ENCODE measurements around the gene RPS6KA2. TPM values are rescaled to one million over a fixed set of nuclear protein-coding genes. Genes with fewer than 3 reads are reported as not detected.
"Not testable (repeated sequence)": the region's sequence is repeated elsewhere in the genome, so short reads cannot be mapped to it uniquely, and the experiment has no call there.

RPS6KA2 gene
- total RNA-seq, 2 experiments from 2014 or later = 3.8 to 4.2 TPM

DNA sequence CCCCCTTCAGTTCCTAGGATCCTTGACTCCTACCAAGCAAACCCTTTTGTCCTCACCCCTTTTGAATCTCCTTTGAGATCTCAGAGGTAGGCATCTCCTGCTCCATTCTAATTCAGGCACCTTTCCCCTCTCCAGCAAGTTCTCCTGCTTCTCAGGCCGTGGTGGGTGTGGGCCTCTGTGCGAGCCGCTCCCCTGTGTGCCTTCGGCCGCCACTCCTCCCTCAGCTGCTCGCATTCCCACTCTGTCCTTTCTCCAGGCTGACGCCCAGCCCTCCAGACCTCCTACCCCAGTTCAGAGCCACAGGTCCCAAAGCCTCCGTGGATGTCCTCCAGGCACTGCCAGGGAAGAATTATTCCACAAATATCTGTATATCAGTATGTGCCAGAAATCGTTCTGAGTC is 19.7 kb upstream of the RPS6KA2 start:
- H3K36me3 Mint-ChIP-seq = peaks cover 3% of the 10 kb centered on the region
- no peak for DNase-seq
- H3K4me3 Mint-ChIP-seq = no peak overlapping the region
- H3K27me3 Mint-ChIP-seq = peaks cover 5% of the 10 kb centered on the region
- H3K9me3 Mint-ChIP-seq = peaks cover 9% of the 10 kb centered on the region
- no peaks in the 10 kb centered on the region for H3K4me1 Mint-ChIP-seq
- no peak overlapping the region for H3K27ac Mint-ChIP-seq

- DNase-seq = no peak
- H3K9me3 Mint-ChIP-seq = peaks cover 9% of the 10 kb centered on the region
- H3K27ac Mint-ChIP-seq = no peak overlapping the region
- H3K4me1 Mint-ChIP-seq = no peaks in the 10 kb centered on the region
- no peak overlapping the region for H3K4me3 Mint-ChIP-seq
- H3K36me3 Mint-ChIP-seq = peaks cover 3% of the 10 kb centered on the region
- H3K27me3 Mint-ChIP-seq = peaks cover 8% of the 10 kb centered on the region
Measured at GRCh38 chr6:166645896-166646295, 18.8 kb upstream of the RPS6KA2 start.

GRCh38 chr6:166644681-166645080 is 17.6 kb upstream of the RPS6KA2 start:
- DNase-seq = no peak
- H3K27me3 Mint-ChIP-seq = peaks cover 21% of the 10 kb centered on the region
- peaks cover 9% of the 10 kb centered on the region for H3K9me3 Mint-ChIP-seq
- peaks cover 3% of the 10 kb centered on the region for H3K36me3 Mint-ChIP-seq
- no peak overlapping the region for H3K4me3 Mint-ChIP-seq
- no peak overlapping the region for H3K27ac Mint-ChIP-seq
- H3K4me1 Mint-ChIP-seq = peaks cover 8% of the 10 kb centered on the region

- peaks cover 3% of the 10 kb centered on the region for H3K36me3 Mint-ChIP-seq
- H3K27me3 Mint-ChIP-seq = peaks cover 27% of the 10 kb centered on the region
- no peak for DNase-seq
- H3K4me3 Mint-ChIP-seq = no peak overlapping the region
- peaks cover 9% of the 10 kb centered on the region for H3K9me3 Mint-ChIP-seq
- no peak overlapping the region for H3K27ac Mint-ChIP-seq
- H3K4me1 Mint-ChIP-seq = peaks cover 11% of the 10 kb centered on the region
Measured at GRCh38 chr6:166643891-166644590, 17.0 kb upstream of the RPS6KA2 start.

DNA sequence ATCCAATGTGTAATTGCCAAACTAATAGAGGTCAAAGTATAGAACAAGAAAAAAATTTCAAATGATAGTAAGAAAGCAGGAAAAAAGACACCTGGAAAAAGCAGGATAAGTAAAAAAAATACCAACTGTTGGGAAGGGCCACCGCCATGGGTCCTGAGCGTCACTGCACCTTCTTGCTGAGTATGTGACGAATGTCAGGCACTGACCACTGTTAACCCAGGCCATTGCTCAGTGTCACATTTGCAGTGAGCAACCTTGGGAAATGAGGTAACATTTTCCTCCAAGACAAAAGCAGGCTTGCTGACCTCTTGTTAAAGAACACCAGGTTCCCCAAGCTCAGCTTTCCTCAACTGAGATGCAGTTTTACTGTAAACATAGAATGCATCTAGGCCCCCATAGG is 15.6 kb upstream of the RPS6KA2 start:
- Mint-ChIP-seq H3K27me3 (peaks cover 32% of the 10 kb centered on the region), H3K4me3 (no peak overlapping the region)

DNA sequence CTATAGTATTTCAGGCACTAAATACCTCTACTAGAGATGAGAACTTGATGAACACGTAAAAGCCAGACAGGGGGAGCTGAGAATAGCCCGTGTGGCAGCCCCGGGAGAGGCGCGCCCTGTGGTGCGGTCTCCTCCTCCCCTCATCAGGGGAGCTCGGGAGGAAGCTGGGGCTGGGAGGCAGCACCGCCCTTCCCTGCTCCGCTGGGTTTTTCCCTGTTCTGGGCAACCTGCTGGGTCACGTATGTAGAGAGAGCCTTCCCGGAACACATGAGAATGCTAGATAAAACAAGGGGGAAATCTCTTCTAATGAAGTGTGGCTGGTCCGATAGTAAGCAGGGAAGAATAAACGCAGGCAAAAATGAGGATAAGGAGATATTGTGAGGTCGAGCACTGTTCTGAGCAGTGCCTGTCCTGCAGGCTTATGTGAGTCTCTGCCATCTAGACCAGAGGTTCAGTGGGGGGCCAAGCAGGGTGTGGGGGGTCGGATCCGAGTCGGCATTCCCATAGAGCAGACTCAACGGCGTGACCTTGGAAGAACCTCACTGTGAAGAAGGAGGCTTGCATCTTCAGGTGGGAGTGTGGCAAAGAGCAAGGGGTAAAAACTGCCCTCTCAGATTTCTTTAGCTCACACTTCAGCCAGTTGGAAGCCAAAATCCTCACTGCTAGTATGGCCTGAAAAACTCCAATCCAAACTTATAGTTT is 13.4 kb upstream of the RPS6KA2 start:
- peaks cover 9% of the 10 kb centered on the region for H3K9me3 Mint-ChIP-seq
- H3K27me3 Mint-ChIP-seq = peaks cover 51% of the 10 kb centered on the region

More for the DNA sequence above, 15.6 kb upstream of the RPS6KA2 start:
- Mint-ChIP-seq H3K36me3 (peaks cover 3% of the 10 kb centered on the region), H3K4me1 (peaks cover 11% of the 10 kb centered on the region), H3K9me3 (peaks cover 9% of the 10 kb centered on the region), H3K27ac (no peak overlapping the region)
- no peak for DNase-seq

DNA sequence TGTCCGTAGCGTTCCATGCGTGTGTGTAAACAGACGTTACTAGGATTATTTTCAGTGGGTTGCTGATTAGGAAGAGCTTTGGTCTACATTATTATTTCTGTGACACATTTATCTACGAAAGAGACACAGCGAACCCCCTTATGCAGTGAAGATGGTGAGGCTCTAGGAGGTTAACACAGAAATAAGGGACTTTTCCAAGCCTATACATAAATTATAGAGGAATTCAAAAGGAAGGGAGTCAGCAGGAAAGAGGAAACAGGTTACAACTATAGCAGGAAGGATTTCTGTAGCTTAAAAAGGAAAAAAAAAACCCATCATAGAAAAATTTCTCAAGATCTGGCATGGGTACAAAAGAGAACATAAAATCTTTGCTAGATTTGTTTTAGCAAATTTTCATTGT is 12.9 kb upstream of the RPS6KA2 start:
- H3K4me3 Mint-ChIP-seq = no peak overlapping the region
- H3K9me3 Mint-ChIP-seq = peaks cover 9% of the 10 kb centered on the region
- H3K27me3 Mint-ChIP-seq = peaks cover 56% of the 10 kb centered on the region

More for the DNA sequence above, 13.4 kb upstream of the RPS6KA2 start:
- Mint-ChIP-seq H3K36me3 (peaks cover 3% of the 10 kb centered on the region), H3K27ac (no peak overlapping the region), H3K4me1 (peaks cover 11% of the 10 kb centered on the region), H3K4me3 (no peak overlapping the region)
- no peak for DNase-seq

GRCh38 chr6:166638573-166638964 is 11.5 kb upstream of the RPS6KA2 start:
- Mint-ChIP-seq H3K36me3 (no peaks in the 10 kb centered on the region), H3K27ac (no peak overlapping the region), H3K27me3 (peaks cover 59% of the 10 kb centered on the region), H3K9me3 (peaks cover 4% of the 10 kb centered on the region), H3K4me1 (peaks cover 11% of the 10 kb centered on the region), H3K4me3 (no peak overlapping the region)
- DNase-seq = no peak

More for the DNA sequence above, 12.9 kb upstream of the RPS6KA2 start:
- H3K36me3 Mint-ChIP-seq = peaks cover 3% of the 10 kb centered on the region
- no peak overlapping the region for H3K27ac Mint-ChIP-seq
- peaks cover 11% of the 10 kb centered on the region for H3K4me1 Mint-ChIP-seq
- no peak for DNase-seq

DNA sequence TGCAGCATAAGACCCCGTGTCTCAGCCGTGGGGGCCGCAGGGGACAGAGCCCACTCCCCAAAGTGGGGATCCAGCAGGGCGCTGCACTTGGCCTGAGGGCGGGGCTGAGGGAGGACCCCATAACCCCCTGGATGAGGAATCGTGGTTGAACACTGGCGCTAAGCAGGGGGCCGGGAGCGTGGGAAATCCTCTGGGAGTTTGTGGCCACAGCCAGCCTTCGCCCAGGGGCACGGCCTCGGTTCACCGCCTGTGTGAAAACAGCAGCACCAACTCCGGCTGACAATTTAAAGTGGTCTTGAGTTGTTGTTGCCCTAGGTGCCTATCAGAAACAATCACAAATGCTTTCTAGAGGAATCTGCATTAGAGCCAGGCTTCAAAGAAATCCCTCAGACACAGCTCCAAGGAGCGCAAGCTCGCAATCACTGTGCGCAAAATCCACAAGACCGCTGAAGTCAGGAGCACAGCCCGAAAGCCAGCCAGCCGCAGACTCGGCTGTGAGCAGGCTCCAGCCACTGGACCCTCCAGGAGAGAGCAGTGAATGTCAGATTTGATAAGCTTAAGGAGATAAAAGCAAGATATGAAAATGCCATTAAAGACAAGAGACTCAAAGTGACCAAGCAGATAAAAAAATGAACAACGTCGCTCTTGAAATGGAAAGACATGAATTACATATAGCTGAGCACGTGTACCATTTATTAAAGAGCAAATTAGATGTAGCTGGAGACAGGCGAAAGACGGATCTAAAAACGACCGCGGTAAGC is 10.9 kb upstream of the RPS6KA2 start:
- H3K27me3 Mint-ChIP-seq = peaks cover 60% of the 10 kb centered on the region
- peaks cover 2% of the 10 kb centered on the region for H3K9me3 Mint-ChIP-seq
- peaks cover 11% of the 10 kb centered on the region for H3K4me1 Mint-ChIP-seq
- DNase-seq = no peak
- H3K36me3 Mint-ChIP-seq = no peaks in the 10 kb centered on the region
- no peak overlapping the region for H3K4me3 Mint-ChIP-seq
- no peak overlapping the region for H3K27ac Mint-ChIP-seq

- Mint-ChIP-seq H3K4me1 (peaks cover 11% of the 10 kb centered on the region), H3K4me3 (no peak overlapping the region), H3K27me3 (peaks cover 62% of the 10 kb centered on the region), H3K36me3 (no peaks in the 10 kb centered on the region), H3K27ac (no peak overlapping the region), H3K9me3 (no peaks in the 10 kb centered on the region)
- DNase-seq = no peak
Measured at GRCh38 chr6:166636934-166637333, 9.9 kb upstream of the RPS6KA2 start.

GRCh38 chr6:166636191-166636933 is 9.3 kb upstream of the RPS6KA2 start:
- Mint-ChIP-seq H3K27ac (no peak overlapping the region), H3K4me3 (no peak overlapping the region), H3K9me3 (no peaks in the 10 kb centered on the region), H3K27me3 (peaks cover 58% of the 10 kb centered on the region), H3K36me3 (no peaks in the 10 kb centered on the region), H3K4me1 (peaks cover 11% of the 10 kb centered on the region)
- no peak for DNase-seq

DNA sequence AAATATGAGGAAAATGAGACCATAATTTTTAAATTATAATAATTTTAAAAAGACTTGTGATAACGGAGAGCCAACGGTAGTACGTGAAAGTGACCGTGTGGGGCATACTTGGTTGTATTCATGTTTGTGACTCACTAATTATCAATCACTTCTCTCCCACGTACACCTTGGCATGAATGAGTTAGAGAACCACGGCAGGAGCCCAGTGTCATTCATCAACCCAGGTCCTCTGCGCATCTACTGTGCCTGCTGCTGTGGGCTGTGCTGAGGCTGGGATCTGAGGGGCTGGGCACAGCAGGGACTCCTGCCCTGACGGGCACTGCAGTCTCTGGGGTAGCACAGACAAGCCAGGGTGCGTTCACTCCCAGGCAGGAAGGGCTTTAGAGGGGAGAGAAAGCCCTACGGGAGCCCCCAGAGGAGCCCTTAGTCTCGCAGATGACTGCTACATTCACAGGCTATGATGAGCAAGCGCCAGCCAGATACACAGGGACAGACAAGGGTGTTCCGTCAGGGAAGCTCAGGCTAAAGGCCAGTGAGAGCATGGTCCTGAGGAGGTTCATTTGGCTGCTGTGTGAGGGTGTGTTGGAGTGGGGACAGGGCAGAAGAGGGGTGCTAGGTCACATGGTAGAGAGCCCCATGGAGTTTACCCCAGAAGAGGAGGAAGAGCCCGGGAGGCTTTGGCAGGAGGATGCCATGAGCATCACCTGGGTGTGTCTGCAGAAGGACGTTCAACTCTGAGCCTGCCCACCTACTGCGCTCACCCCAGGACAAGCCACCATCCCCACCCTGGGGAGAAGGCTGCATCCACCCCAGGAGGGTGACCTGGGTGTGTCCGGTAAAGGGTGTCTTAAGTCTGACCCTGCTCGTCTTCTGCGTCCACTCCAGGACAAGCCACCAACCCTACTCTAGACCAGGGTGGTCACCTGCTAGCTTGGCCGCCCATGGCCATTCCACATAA is 8.2 kb upstream of the RPS6KA2 start:
- Mint-ChIP-seq H3K27ac (no peak overlapping the region), H3K36me3 (no peaks in the 10 kb centered on the region), H3K27me3 (peaks cover 56% of the 10 kb centered on the region), H3K9me3 (no peaks in the 10 kb centered on the region), H3K4me1 (peaks cover 8% of the 10 kb centered on the region), H3K4me3 (no peak overlapping the region)
- DNase-seq = no peak

DNA sequence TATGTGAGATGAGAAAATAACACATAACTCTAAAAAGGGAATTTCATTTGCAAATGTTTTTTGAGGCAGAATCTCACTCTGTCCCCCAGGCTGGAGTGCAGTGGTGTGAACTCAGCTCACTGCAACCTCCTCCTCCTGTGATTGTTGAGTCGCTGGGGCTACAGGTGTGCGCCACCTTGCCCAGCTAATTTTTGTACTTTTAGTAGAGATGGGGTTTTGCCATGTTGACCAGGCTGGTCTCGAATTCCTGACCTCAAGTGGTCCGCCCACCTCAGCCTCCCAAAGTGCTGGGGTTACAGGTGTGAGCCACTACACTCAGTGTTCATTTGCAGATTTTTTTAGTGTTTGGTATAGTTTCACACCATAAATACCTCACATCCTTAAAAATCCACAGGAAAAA is 7.5 kb upstream of the RPS6KA2 start:
- not testable (repeated sequence) for H3K9me3 Mint-ChIP-seq, H3K4me1 Mint-ChIP-seq

More for the DNA sequence above, 7.5 kb upstream of the RPS6KA2 start:
- H3K4me3 Mint-ChIP-seq, H3K27ac Mint-ChIP-seq, H3K36me3 Mint-ChIP-seq, DNase-seq: not testable (repeated sequence)
- peaks cover 54% of the 10 kb centered on the region for H3K27me3 Mint-ChIP-seq

Data from activated naive CD8-positive, alpha-beta T cell treated with anti-CD3 and anti-CD28 coated beads for 36 hours (primary cell).